GM19463 (cell line): ENCODE results near the gene KIFAP3.
"Not testable (repeated sequence)": the region's sequence is repeated elsewhere in the genome, so short reads cannot be mapped to it uniquely, and the experiment has no call there.

Experiments
- ATAC-seq: cut with Tn5 transposase; IDR thresholded peaks from one replicate; pipeline ENCODE4 v1.9.1; 2021; ENCODE audit warnings: mild to moderate bottlenecking, moderate library complexity; ENCODE audit not compliant: unreplicated experiment

KIFAP3 gene

DNA sequence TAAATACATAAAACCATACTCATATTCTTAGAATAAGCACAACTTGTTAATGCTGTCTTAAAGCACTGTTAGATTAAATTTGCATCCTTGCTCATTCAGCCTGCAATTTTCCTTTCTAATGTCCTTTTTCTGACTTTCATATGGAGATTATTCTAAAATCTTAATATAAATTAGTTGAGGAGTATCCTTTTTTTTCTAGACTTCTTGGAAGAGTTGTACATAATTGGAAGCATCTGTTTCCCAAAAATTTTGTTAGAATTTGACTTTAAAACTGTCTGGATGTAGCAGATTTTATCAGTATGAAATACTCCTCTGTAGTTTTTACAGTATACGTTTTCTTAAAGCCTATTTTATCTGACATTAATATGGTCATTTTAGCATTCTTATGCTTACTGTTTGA lies 9.7 kb downstream of the KIFAP3 start:
- ATAC-seq: no peak

DNA sequence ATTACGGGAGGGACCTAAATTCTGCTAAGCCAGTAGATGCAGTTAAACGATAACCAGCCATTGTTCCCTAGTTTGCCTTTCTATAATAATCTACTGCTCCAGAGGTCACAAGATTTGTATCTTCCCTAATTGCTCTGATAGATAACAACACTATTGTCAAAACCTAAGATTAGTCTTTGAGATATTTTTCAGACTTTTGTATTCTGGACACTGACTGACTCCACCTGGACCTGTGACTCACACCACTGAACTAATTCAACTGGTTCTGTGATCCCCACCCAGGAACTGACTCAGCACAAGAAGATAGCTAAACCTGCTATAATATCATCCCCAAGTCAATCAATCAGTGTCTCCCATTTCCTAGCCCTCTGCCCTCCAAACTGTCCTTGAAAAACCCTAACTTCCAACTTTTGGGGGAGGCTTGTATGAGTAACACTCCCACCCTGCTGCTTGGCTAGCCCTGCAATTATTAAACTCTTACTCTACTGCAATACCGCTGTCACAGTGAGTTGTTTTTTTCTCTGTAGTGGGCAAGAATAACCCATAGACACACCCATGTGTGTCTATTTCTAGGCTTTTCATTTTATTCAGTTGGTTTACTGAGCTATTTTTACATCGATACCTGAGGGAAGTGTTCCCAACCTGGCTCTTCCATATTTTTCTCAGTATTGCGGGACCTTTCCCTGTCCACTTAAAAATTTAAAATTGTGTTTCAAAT lies 11.2 kb downstream of the KIFAP3 start:
- ATAC-seq: no peak

DNA sequence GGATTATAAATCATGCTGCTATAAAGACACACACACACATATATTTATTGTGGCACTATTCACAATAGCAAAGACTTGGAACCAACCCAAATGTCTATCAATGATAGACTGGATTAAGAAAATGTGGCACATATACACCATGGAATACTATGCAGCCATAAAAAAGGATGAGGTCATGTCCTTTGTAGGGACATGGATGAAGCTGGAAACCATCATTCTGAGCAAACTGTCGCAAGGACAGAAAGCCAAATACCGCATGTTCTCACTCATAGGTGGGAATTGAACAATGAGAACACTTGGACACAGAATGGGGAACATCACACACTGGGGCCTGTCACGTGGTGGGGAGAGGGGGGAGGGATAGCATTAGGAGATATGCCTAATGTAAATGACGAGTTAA lies 12.8 kb downstream of the KIFAP3 start:
- not testable (repeated sequence) for ATAC-seq

DNA sequence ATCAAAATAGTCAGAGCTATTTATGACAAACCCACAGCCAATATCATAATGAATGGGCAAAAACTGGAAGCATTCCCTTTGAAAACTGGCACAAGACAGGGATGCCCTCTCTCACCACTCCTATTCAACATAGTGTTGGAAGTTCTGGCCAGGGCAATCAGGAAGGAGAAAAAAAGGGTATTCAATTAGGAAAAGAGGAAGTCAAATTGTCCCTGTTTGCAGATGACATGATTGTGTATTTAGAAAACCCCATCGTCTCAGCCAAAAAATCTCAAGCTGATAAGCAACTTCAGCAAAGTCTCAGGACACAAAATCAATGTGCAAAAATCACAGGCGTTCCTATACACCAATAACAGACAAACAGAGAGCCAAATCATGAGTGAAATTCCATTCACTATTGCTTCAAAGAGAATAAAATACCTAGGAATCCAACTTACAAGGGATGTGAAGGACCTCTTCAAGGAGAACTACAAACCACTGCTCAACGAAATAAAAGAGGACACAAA lies 14.4 kb downstream of the KIFAP3 start:
- not testable (repeated sequence) for ATAC-seq

- ATAC-seq: no peak
Measured at GRCh38 chr1:170049176-170049800, 25.2 kb downstream of the KIFAP3 start.

GRCh38 chr1:170048515-170048914 lies 26.0 kb downstream of the KIFAP3 start:
- ATAC-seq: no peak

GRCh38 chr1:170044187-170044586 lies 30.3 kb downstream of the KIFAP3 start:
- ATAC-seq: no peak

- ATAC-seq: no peak
Measured at GRCh38 chr1:170041423-170042192, 32.9 kb downstream of the KIFAP3 start.

DNA sequence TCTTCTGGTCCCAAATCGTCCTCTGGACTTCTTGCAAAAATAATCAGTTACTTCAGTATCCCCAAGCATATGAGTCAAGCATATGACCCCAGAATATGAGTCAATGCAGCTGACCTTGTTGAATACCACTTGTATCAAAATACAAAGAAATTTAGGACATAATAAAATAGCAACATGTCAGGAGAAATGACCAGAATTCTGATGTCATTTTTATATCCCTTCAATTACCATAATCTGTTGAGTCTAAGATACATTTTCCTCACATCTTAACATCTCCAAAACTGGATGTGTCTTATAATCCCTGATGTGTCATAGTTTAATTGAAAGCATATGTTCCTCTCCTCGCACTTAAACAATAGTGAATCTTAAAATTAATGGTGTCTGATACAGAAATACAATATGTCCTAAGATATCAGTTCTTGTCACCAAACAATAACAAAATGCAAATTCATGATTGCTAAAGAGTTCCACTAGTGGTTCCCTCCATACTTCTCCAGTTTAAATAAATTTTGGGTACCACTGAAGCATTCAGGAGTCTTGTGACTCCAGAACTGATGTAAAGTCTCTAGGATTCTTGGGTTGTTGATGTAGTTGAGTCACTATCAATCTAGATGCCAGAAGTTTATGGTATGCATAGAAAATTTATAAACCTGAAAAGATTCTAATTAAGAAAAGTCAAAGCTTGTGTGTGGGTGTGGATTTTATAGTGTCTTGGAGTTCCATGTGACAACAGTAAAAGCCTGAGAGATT lies 41.8 kb downstream of the KIFAP3 start:
- no peak for ATAC-seq

DNA sequence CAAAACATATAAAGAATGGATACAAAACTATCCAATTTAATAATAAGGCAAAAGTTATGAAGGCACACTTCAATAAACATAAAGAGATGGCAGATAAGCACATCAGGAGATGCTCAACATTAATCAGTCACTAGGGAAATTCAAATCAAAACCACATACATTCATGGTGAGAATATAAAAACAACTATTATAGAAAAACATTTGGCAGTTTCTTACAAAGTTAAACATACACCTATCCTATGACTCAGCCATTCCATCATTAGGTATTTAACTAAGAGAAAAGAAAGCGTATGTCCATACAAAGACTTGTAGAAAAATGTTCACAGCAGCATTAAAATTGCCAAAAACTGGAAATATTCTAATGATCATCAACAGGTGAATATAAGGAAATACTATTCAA lies 44.3 kb downstream of the KIFAP3 start:
- ATAC-seq: no peak

GRCh38 chr1:170027760-170028159 lies 46.7 kb downstream of the KIFAP3 start:
- no peak for ATAC-seq

DNA sequence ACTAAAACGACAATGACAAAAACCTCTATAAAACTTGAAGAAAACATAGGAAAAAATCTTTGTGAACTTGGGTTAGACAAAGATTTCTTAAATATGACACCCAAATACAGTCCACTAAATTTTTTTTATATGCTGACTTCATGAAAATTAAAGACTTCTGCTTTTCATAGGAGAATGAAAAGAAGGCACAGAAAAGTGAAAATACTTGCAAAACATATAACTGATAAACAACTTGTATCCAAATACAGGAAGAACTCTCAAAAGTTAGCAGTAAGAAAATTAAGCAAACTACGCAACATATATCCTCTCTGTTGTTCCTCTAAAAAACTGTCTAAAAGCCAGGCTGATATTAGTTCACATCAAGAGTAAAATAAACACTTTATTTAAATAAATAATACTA lies 53.6 kb downstream of the KIFAP3 start:
- no peak for ATAC-seq

GRCh38 chr1:170017478-170017877 lies 57.0 kb downstream of the KIFAP3 start:
- no peak for ATAC-seq

DNA sequence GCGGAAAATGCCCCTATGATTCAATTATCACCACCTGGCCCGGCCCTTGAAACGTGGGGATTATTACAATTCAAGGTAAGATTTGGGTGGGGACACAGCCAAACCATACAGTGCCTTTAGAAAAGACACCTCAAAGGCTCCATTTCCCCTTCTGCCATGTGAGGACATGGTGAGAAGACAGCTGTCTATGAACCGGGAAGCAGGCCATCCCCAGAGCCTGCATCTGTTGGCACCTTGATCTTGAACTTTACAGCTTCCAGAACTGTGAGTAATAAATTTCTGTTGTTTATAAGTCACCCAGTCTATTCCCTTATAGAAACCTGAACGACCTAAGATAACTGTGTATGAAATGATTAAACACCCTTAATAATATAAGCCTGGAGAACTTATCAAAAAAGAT lies 61.6 kb downstream of the KIFAP3 start:
- ATAC-seq: no peak

DNA sequence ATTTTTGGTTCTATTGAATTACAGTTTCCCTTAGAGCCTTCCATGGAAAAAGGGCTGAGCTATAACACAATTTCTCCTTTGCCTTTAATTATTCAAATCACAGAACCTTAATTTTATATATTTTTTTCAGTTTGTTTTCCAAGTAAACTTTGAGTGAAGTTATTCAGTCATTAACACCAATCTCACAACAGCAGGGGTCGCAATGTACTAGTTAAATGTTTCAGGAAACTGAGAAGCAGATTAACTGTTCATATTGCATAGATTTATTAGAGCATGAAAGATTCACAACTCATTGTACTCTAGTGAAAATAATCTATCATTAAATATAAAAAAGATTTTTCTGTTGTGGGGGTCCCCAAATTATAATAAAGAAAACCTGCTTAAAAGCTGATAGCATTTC lies 64.1 kb downstream of the KIFAP3 start:
- no peak for ATAC-seq

DNA sequence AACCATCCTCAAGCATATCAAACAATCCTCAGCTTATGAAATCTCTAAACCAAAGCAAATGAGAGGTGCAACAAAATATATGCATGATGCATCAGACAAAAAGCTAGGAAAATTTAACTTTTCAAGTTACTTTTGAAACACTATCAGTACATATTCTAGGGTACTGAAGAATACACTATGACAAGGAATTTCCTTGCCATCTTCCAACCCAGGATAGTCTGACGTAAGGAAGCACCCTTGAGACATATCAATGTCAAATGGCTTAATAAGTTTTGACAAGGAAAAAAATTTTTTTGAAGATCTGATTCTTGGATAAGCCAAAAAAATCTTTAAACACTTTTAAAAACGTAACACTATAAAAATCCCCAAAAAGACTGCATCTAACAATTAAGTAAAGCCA lies 64.9 kb downstream of the KIFAP3 start:
- no peak for ATAC-seq

GRCh38 chr1:170008745-170009144 lies 65.8 kb downstream of the KIFAP3 start:
- ATAC-seq: not testable (repeated sequence)

DNA sequence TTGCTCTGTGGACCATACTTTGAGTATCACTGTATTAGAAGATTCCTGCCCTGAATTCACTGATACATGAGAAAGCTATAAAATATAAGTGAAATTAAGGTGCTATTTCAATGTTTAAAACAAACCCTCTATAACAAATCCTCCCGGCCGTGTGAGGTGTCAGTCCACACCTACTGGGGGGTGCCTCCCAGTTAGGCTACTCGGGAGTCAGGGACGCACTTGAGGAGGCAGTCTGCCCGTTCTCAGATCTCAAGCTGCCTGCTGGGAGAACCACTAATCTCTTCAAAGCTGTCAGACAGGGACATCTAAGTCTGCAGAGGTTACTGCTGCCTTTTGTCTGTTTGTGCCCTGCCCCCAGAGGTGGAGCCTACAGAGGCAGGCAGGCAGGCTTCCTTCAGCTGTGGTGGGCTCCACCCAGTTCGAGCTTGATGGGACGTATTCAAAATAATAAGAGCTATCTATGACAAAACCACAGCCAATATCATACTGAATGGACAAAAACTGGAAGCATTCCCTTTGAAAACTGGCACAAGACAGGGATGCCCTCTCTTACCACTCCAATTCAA lies 71.1 kb downstream of the KIFAP3 start:
- not testable (repeated sequence) for ATAC-seq

DNA sequence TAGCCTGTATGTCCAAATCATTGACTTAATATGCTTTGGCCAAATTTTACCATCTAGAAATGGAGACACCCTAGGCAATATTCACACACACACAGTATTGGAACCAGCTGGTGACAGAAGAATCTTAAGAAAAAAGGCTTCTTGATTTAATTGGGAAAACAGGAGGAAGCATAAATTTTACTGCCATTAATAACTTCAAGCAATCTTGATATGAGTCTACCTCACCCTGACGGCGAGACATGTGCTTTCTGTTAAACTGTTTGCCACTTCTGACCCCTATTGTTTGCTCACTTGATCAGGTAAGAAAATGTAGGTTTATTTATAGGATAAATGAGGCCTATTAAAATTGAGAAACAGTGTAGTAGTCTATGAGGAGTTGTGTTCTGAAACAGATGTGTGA lies 73.2 kb downstream of the KIFAP3 start:
- no peak for ATAC-seq

DNA sequence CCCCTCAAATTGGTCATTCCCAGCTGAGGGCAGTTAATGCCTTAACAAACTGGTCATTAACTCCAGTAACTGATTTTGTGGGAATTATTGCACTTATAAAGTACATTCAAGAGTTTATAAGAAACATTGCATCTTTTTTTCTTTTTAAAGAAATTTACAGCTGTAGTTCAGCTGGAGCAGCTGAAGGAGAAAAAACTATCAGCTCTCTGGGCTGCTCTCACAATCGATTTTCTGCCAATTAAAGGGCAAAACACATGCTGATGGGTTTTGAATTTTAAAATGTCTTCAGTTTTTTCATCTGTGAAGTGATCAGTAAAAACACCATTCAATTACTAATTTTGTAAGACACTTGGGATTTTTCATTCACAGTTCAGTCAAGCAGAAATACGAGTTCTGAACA lies 74.7 kb downstream of the KIFAP3 start:
- no peak for ATAC-seq

- no peak for ATAC-seq
Measured at GRCh38 chr1:169999331-169999741, 75.2 kb downstream of the KIFAP3 start.
